HG03378 (cell line): ENCODE measurements around the gene NEURL1B.
"Not testable (repeated sequence)": the region's sequence is repeated elsewhere in the genome, so short reads cannot be mapped to it uniquely, and the experiment has no call there.

ENCODE experiments used
- ATAC-seq: cut with Tn5 transposase; IDR thresholded peaks from one replicate; pipeline ENCODE4 v1.9.1; 2021; ENCODE audit warnings: mild to moderate bottlenecking, moderate library complexity; ENCODE audit not compliant: unreplicated experiment

NEURL1B gene

DNA sequence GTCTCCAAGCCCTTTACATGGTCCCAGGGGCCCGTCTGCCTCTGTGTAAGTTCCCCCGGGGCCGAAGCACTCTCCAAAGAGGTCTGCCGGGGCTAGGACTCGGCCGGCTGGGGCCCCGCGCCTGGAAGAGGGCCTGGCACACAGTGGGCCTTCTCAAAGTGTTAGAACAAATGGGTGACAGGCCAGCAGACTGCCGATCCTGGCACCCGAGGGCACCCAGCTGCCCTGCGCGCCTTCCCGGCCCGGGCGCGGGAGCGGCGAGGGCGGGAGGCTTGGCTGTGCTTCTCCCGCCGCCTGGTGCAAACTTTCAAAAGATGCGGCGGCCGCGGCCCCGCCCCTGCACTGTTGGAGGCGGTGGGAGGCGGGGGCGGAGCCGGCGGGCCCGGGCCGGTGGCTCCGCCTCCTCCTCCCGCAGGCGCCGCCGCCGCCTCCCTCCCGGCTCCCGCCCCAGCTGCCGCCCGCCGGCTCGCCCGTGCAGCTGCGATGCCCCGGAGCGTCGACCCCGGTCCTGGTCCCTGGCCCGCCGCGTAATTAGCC lies at the start of gene NEURL1B:
TSS of gene NEURL1B (plus strand) at position 442 of the 537 bp plus-strand sequence. CDS start 144 bp downstream, outside the sequence.
- ATAC-seq, result no peak

GRCh38 chr5:172591636-172592035 lies 49.4 kb upstream of the NEURL1B start:
- ATAC-seq, result no peak

DNA sequence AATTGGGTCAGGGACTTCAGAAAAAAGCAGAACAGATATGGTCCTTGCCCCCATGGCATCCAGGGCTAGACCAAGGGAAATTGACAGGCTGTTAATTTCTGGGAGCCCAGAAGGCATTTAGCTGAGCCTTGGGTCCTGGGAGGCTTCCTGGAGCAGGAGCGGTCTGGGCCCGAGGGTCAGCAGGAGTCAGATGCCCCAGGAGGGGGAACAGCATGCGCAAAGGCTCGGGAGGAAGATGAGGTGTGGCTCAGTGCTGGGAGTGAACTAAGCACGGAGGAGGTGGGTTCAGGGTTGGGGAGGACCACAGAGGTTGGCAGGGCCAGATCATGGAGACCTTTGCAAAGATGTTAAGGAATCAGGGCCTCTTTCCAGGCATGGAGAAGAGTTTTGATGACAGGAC lies 48.2 kb upstream of the NEURL1B start:
- no peak for ATAC-seq

GRCh38 chr5:172593306-172593705 lies 47.8 kb upstream of the NEURL1B start:
- no peak for ATAC-seq

DNA sequence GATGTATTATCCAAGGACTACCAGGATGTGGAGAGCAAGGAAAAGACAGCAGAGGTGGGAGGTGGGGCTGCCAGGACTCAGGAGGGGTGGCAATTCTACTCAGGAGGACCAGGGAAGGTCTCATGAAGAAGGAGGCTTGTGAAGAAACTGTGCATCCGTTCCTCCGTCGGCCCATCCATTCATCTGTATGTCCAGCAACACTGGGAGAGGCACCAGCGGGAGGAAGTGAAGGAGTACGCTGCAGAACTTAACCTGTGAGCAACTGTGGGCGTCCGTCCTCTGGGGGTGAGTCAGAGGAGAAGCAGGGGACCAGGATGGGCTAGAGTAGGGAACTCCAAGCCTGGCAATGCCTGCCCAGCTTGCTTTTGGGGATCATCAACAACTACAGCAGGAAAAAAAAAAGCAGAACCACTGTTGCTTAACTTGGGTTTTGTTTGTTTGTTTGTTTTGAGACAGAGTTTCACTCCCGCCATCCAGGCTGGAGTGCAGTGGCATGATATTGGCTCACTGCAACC lies 47.3 kb upstream of the NEURL1B start:
- ATAC-seq, result no peak

DNA sequence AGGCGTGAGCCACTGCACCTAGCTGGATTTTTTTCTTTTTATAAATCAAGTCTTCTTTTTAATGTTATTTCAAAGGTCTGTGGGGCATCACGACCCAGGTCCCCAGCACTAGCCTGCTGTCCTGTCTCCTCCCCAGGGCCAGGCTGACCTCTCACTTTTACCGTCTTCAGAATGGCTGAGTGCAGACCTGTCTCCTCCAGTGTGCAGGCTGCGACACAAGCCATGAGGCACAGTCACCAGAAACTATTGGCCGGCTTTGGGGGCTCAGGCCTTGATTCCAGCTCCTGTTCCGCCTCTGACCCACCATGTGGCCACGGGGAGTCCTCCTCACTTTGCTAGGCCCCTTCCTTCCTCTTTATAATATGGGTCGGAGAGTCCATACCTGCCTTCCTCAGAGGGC lies 46.6 kb upstream of the NEURL1B start:
- no peak for ATAC-seq

DNA sequence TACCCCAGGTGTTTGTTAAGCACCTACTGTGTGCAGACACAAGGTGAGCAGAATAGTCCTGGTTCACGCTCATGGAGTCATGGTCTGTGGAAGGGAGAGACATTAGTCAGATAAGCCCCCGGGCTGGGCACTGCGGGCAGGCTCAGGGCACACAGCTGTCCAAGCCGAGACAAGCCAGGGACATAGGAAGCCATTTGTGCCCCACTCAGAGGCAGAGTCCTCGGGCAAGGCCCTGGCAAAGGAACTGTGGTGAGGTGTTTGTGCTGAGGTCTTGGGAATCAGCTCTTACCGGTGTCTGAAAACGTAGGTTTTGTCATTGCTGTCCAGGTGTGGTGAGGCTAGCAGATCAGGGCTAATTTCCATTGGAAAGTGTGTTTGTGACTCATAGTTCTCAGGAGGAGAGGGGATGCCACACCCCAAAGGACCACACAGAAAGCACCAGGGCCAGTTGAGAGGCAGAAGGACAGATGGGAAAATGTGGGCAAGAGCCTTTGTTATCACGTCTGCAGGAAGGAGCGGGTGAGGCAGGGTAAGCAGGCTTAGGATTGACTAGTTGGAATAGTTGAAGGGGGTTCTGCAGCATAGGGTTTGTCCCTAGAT lies 46.1 kb upstream of the NEURL1B start:
- no peak for ATAC-seq

DNA sequence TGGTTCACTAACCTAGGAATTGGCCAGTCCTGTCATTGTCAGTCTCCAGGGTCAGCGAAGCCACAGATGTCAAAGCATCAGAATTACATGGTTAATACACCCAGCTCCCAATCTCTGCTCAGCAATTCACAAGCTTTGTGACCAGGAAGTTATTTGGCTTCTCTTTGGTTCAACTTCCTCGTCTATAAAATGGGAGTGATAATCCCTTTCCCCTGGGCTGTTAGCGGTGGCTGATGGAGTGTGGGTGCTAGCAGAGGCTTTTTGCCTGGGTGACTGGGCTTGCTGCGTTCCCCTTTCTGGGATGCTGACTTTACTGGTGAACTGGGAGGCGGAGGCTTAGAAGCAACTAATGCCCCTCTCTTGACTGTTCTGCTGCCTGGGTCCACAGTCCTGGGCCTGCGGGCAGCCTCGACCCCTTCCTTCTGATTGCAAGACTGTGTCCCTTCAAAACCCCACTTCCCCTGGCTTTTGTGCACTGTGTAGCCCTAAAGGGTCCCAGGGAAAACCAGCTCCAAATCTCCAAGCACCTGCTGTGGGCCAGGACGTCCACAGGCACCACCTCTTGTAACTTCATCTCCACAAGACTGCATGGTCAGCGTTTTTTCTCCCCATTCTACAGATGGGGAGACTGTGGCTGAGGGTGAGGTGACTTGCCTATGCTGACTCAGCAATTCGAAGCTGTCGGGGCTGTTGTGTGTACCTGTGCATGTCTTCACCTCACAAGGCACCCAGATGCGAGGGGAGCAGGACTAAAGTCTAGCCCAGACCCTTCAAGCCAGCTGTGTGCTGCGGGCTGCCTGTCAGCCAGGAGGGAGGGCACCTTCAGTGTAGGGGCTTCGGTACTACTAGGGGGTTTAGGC lies 45.2 kb upstream of the NEURL1B start:
- no peak for ATAC-seq

- no peak for ATAC-seq
Measured at GRCh38 chr5:172596638-172597231, 44.3 kb upstream of the NEURL1B start.

- no peak for ATAC-seq
Measured at GRCh38 chr5:172597755-172598155, 43.3 kb upstream of the NEURL1B start.

DNA sequence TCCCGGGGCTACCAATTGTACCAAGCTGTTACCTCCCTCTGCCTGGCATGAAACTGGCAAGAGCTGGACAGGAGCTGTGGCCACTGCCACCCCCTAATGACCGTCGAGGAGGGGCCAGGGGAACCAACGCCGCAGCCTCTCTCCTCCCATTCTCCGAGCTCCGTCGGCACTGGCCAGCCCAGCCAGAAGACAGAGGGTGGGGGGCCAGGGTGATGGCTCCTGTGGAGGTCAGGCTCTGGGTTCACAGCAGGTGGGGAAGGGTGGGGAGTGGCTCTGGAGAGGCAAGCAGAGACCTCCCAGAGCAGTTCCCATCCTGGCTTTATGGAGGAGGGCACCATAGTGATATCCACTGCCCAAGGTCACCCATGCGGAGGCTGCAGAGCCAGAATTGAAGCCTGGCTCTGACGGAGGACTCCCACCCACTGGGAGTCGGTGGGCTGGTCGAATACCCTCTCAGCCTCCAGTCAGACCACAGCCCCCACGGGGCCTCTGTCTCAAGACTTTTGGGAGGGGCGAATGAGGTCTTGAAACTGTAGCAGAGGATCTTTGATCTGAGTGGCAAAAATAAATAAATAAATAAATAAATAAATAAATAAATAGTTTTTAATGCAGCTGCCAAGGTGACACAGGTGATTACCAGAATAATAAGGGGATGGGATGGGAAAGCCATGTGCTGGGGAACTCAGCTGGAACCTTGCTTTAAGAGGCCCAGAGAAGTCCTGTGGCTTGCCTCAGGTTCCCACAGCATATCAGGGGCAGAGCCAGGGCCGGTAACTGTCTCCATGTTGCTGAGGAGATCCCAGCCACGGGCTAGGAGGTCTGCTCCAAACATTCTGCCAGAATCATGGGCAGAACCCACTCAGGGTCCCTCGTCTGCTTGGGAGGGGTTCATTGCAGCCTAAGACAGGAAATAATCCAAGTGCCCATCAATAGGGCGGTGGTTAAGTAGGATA lies 42.5 kb upstream of the NEURL1B start:
- ATAC-seq, result no peak

- ATAC-seq, result no peak
Measured at GRCh38 chr5:172599204-172599567, 41.9 kb upstream of the NEURL1B start.

DNA sequence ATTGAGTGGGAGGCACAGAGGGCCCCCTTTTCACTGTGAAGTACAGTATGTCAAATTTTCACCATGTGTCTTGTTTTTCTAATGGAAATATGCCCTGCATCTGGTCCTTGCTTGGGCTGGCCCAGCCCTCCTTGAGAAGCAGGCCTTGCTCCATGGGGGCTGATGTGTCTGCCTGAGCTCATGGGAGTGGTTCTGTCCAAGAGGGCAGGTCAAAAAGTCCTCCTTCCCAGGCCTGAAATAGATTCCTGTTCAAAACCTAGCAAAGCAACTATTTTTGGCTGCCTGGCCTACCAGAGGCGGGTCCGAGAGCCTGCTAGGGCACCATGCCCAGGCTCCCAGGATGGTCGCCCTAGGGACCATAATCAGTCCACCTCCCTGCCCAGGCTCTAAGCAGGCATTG lies 40.5 kb upstream of the NEURL1B start:
- ATAC-seq, result no peak

DNA sequence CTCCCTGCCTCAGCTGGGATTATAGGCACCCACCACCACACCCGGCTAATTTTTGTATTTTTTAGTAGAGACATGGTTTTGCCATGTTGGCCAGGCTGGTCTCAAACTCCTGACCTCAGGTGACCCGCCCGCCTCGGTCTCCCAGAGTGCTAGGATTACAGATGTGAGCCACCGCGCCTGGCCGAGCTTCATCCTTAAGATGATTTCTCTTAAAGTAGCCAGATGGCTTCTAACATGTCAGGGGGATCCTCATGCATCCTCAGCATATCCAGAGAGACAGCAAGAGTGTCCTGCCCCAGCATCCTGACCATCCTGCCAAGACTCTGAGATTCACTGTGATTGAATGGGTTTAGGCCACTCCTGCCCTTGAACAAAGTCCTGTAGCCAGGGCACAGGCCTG lies 39.5 kb upstream of the NEURL1B start:
- not testable (repeated sequence) for ATAC-seq

DNA sequence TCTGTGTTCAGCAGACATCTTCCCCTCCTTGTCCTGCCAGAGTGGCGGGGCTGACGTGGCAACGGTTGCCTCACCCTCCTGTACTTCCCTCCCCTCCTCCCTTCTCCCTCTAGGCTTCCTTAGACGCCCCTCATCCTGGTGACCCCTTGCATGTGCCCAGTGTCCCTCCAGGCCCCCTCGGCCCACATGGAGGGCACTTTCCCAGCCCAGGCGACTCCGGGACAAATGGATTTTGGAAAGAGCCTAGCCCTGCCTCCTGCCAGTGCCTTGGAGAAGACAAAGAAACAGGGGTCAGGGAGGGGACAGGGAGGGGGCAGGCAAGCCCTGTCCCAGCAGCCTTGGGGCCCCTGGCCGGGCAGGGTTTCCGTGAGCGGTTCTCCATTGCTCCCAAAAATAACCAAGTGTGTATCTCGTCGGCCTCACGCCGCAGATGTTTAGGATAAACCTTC lies 38.3 kb upstream of the NEURL1B start:
- ATAC-seq, result no peak

DNA sequence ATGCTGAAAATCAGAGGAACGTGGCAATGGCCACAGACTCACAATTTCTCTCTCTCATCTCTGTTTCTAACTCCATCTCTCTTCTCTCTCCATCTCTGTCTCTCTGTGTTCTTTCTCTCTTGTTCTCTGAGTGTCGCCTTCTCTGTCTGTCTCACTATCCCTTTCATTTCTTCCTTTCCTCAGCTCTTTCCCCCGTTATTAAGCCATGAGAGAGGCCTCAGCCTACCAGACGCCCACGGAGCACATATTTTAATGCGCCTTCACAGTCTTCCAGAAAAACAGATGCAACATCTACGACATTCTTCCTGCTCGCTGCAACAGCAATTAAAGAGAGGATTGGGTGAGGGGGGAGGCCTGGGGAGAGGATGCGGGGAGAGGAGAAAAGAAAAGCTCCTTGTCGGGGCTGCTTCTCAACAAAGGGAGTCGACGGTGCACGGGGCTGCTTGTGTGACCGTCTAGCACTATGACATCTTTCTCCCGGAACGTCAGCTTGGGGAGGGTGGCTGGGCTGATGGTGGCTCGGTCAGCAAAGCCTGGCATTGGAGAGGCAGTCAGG lies 37.7 kb upstream of the NEURL1B start:
- no peak for ATAC-seq

DNA sequence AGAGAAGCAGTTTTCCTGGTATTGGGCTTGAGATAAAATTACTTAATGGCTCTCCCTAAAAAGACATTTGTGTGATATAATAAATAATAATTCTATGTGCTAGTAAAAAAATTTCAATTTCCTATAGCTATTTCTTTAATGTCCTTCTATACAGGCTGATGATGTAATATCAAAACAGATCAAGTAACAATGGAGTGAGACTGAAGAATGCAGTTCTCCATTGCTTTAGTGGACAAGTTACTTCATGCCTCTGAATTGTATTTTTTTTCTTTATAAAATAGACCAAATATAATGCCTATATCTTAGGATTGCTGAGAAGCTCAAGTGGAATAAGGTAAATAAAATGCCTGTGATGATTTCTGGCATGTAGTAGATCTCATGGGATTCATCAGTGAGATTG lies 35.6 kb upstream of the NEURL1B start:
- no peak for ATAC-seq

- no peak for ATAC-seq
Measured at GRCh38 chr5:172606156-172606785, 34.8 kb upstream of the NEURL1B start.

DNA sequence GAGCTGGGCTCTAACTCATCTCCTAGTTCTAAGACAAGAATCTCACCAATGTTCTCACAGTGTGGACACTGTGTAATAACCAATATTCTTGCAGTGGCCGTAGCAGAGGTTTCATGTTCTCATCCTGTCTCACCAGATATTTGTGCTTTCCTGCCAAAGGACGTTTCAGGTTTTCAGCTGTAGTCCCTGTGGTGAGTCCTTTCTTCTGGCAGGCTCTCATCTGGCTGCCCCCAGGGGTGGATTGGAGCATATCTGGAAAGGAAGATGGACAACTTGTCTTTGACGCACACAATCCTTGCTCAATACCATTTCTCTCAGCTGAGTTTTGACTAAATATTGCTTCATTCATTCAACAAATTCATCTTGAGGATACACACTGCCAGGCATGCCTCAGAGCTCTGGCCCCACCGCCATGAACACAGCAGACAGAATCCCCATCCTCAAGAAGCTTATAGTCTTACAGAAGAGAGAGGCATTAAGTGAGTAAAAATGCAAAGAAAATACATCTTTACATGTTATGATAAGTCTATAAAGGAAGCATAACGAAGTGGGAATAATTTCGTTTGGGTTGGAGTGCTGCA lies 33.8 kb upstream of the NEURL1B start:
- ATAC-seq, result no peak
